RWPE1 (cell line): ENCODE results near the gene PRLR.
A peak's percentile ranks its signal among the peaks of the same experiment; 100 is the strongest.

Experiments
- CTCF ChIA-PET: fragments of 350-600 bp; sonication (Branson Sonifier 250); formaldehyde crosslinking; extraction: SDS; loops from one replicate; lab custom pipeline; 2021; lab: Yijun Ruan, JAX
- POLR2A ChIA-PET: fragments of 400-600 bp; formaldehyde crosslinking; extraction: SDS; loops from one replicate; lab custom pipeline; 2020; ENCODE audit warnings: antibody characterized with exemption; ENCODE audit not compliant: low non-redundant PET; lab: Yijun Ruan, JAX
- DNase-seq: peaks from one replicate; pipeline ENCODE4 v3.0.0; 2012; ENCODE audit warnings: low spot score
- H3K27ac ChIP-seq: fragments of 450-650 bp; 2 replicates; pipeline ENCODE4 v1.5.1; 2017
- CTCF ChIP-seq: fragments of 450-650 bp; conservative IDR thresholded peaks from 2 replicates; pipeline ENCODE4 v1.5.1; 2017; ENCODE audit warnings: low read depth, mild to moderate bottlenecking

Gene PRLR

GRCh38 chr5:35230038-35230611 is at the start of gene PRLR:
Gene PRLR, minus strand, starts transcription at chr5:35230487. Its CDS starts 140,867 bp downstream, at chr5:35089620.
- no peak for TF ChIP-seq CTCF
- POLR2A ChIA-PET = no interaction called here
- CTCF ChIA-PET = interaction anchor here (0.6 to 1.2 kb wide), 5 partner anchors 11 to 354 kb away, joined by 3 to 8 read pairs (median 3); no protein-coding TSS in a partner anchor
- no peak within 1 kb of the TSS for H3K27ac ChIP-seq
- peak; percentile 26 for DNase-seq

- CTCF ChIA-PET = interaction anchor here (0.9 kb wide), 1 partner anchor 157 kb away, joined by 4 read pairs; no protein-coding TSS in a partner anchor
- POLR2A ChIA-PET = no interaction called here
- H3K27ac ChIP-seq = no peak overlapping the region
- no peak for DNase-seq
- no peak for TF ChIP-seq CTCF
Observed at GRCh38 chr5:35274839-35275509, 44.7 kb upstream of the PRLR start.

DNA sequence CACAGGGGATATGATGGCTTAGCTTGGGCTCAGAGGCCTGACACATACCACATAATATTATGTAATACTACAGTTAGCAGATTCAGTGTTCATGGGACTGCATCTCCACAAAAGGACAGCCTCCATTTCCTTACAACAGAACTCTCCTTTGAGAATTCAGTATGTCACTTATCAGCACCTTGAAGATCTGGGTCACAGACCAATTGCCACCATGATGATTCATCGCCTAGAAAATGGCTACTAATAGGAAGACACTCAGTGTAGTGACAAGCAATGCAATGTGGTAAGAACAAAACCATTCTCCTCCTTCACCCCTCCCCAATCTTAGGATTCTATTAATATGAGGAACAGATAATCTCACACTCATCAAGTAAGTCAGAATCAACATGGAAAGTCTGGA is 38.7 kb upstream of the PRLR start:
- TF ChIP-seq CTCF = no peak
- CTCF ChIA-PET = no interaction called here
- H3K27ac ChIP-seq = no peak overlapping the region
- DNase-seq = no peak
- POLR2A ChIA-PET = no interaction called here

- POLR2A ChIA-PET = no interaction called here
- CTCF ChIA-PET = no interaction called here
- no peak overlapping the region for H3K27ac ChIP-seq
- no peak for DNase-seq
- TF ChIP-seq CTCF = no peak
Observed at GRCh38 chr5:35266276-35266675, 36.0 kb upstream of the PRLR start.

GRCh38 chr5:35264509-35264908 is 34.2 kb upstream of the PRLR start:
- DNase-seq = no peak
- ChIA-PET POLR2A (no interaction called here), CTCF (interaction anchor here (0.6 kb wide), 1 partner anchor 9 kb away, joined by 3 read pairs; no protein-coding TSS in a partner anchor)
- no peak overlapping the region for H3K27ac ChIP-seq
- TF ChIP-seq CTCF = no peak

DNA sequence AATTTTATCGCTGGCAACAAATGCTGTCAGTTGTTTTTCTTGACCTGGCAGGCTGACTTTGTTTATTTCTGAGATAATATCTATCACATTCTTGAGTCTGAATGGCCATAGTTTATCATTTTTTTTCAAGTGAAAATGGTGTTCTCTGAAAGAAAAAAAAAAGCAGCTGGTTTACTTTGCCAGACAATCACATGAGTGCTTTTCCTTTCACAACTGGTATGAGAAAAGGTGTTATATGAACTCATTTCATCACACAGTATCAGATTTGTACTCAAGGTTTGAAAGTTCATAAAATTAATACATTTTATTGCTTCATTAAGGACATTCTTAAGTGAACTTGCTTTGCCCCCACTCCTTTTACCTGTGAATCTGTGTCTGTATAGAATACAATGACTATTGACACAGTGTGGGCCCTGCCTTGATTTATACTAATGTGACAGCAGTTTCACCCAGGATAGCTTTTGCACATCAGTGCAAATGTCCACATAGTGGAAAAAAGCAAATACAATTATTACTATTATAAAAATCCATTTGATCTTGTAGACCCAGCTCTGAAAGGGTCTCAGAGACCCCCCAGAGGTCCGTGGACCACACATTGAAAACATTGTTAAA is 33.1 kb upstream of the PRLR start:
- H3K27ac ChIP-seq = no peak overlapping the region
- no peak for TF ChIP-seq CTCF
- DNase-seq = no peak
- POLR2A ChIA-PET = no interaction called here
- CTCF ChIA-PET = interaction anchor here (0.6 kb wide), 1 partner anchor 123 kb away, joined by 5 read pairs; no protein-coding TSS in a partner anchor
